ENCODE measurements around the gene ENTR1. TPM values are rescaled to one million over a fixed set of nuclear protein-coding genes. Genes with fewer than 3 reads are reported as not detected.
A peak's percentile ranks its signal among the peaks of the same experiment; 100 is the strongest.

Gene ENTR1
- polyA plus RNA-seq, 3 donors = 3.3 to 60.0 (median 9.6) TPM

DNA sequence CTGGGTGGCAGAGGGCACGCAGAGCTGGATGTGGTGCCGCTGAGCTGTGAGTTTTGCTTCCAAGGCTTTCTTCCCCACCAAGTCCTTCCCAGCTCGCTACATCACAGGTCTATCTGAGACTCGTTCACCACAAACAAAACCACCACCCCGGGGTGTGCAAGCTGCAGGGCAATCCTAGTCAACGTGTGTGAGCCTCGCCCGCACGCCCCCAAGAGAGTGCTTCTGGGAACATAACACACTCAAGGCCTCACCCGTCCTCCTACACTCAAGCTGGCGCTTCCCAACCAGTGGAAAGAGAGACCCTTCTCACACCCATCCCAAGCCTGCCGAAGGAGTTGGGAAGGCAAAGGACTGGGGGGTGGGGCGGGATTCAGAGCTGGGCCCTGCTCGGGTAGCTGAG lies 21.0 kb downstream of the ENTR1 start:
- Histone ChIP-seq H3K27me3 (ENCODE audit: control insufficient read depth in 2 of 2, insufficient read depth in 2 of 2, low read length in 2 of 2) (no peaks in the 10 kb centered on the region), H3K4me2 (replicated peaks; ENCODE audit: extremely low read depth, low read length, poor library complexity, severe bottlenecking) (no peak overlapping the region), H3K4me3 (replicated peaks in 1 of 3; ENCODE audit: low read depth in 2 of 3, low read length in 3 of 3) (no peak overlapping the region), H2AFZ (ENCODE audit: insufficient read depth, low read depth, low read length, poor library complexity, severe bottlenecking) (no peak overlapping the region), H3K9me3 (replicated peaks in 1 of 2; ENCODE audit: control insufficient read depth in 1 of 2, insufficient read depth in 1 of 2, low read length in 2 of 2) (no peaks in the 10 kb centered on the region), H3K4me1 (ENCODE audit: control insufficient read depth in 1 of 2, insufficient read depth in 2 of 2, low read length in 2 of 2) (no peaks in the 10 kb centered on the region), H3K79me2 (ENCODE audit: insufficient read depth, low read length) (no peaks in the 10 kb centered on the region), H3K36me3 (replicated peaks in 1 of 2; ENCODE audit: control insufficient read depth in 1 of 2, insufficient read depth in 2 of 2, low read length in 2 of 2) (peaks cover 56 to 91% of the 10 kb centered on the region in 2 donors), H4K20me1 (ENCODE audit: insufficient read depth, low read length) (no peaks in the 10 kb centered on the region), H3K27ac (ENCODE audit: low read depth in 1 of 2, low read length in 2 of 2) (no peak overlapping the region), H3K9ac (ENCODE audit: insufficient read depth, low read length, poor library complexity, severe bottlenecking) (no peak overlapping the region)
- Mint-ChIP-seq H3K4me3 (no peak overlapping the region), H3K36me3 (peaks cover 63 to 83% of the 10 kb centered on the region in 2 donors), H3K4me1 (peaks cover 6% of the 10 kb centered on the region), H3K27me3 (ENCODE audit: low read depth in 3 of 3) (peaks cover 0 to 2% (median 0%) of the 10 kb centered on the region in 3 donors), H3K27ac (no peak overlapping the region), H3K9me3 (no peaks in the 10 kb centered on the region)
- intact Hi-C loops (cut with micrococcal nuclease) = no loop called here
- DNase-seq = no peak
- TF ChIP-seq, protein P1, sequence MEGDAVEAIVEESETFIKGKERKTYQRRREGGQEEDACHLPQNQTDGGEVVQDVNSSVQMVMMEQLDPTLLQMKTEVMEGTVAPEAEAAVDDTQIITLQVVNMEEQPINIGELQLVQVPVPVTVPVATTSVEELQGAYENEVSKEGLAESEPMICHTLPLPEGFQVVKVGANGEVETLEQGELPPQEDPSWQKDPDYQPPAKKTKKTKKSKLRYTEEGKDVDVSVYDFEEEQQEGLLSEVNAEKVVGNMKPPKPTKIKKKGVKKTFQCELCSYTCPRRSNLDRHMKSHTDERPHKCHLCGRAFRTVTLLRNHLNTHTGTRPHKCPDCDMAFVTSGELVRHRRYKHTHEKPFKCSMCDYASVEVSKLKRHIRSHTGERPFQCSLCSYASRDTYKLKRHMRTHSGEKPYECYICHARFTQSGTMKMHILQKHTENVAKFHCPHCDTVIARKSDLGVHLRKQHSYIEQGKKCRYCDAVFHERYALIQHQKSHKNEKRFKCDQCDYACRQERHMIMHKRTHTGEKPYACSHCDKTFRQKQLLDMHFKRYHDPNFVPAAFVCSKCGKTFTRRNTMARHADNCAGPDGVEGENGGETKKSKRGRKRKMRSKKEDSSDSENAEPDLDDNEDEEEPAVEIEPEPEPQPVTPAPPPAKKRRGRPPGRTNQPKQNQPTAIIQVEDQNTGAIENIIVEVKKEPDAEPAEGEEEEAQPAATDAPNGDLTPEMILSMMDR (IDR thresholded peaks at IDR 0.05) = no peak
- 83% methylated on average over 7 of the region's 14 CpGs for WGBS (ENCODE audit: insufficient coverage)

DNA sequence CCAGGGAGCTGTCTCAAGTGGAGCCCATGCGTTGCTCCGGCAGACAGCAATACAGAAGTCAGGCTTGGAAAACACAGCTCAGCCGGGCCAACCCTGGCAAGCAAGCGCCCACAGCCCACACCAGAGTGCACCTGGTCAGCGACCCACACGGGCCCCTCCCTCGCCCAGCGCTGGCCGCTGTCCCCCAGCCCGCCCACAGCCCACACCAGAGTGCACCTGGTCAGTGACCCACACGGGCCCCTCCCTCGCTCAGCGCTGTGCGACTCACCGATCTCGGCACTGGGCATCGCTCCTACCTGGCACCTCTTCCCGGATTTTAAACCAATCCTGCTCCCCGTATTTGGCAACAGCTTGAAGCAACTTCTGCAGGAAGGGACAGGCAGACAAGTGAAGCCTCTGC lies 23.2 kb downstream of the ENTR1 start:
- peaks cover 0 to 2% (median 0%) of the 10 kb centered on the region in 3 donors for H3K27me3 Mint-ChIP-seq (ENCODE audit: low read depth in 3 of 3)
- Histone ChIP-seq H2AFZ (ENCODE audit: insufficient read depth, low read depth, low read length, poor library complexity, severe bottlenecking) (no peak overlapping the region), H3K9me3 (replicated peaks in 1 of 2; ENCODE audit: control insufficient read depth in 1 of 2, insufficient read depth in 1 of 2, low read length in 2 of 2) (no peaks in the 10 kb centered on the region), H3K79me2 (ENCODE audit: insufficient read depth, low read length) (no peaks in the 10 kb centered on the region), H3K27ac (ENCODE audit: low read depth in 1 of 2, low read length in 2 of 2) (no peak overlapping the region), H3K36me3 (replicated peaks in 1 of 2; ENCODE audit: control insufficient read depth in 1 of 2, insufficient read depth in 2 of 2, low read length in 2 of 2) (peaks cover 57 to 92% of the 10 kb centered on the region in 2 donors), H4K20me1 (ENCODE audit: insufficient read depth, low read length) (no peaks in the 10 kb centered on the region), H3K4me3 (replicated peaks in 1 of 3; ENCODE audit: low read depth in 2 of 3, low read length in 3 of 3) (no peak overlapping the region), H3K4me1 (ENCODE audit: control insufficient read depth in 1 of 2, insufficient read depth in 2 of 2, low read length in 2 of 2) (no peaks in the 10 kb centered on the region), H3K9ac (ENCODE audit: insufficient read depth, low read length, poor library complexity, severe bottlenecking) (no peak overlapping the region), H3K4me2 (replicated peaks; ENCODE audit: extremely low read depth, low read length, poor library complexity, severe bottlenecking) (no peak overlapping the region), H3K27me3 (ENCODE audit: control insufficient read depth in 2 of 2, insufficient read depth in 2 of 2, low read length in 2 of 2) (no peaks in the 10 kb centered on the region)
- DNase-seq = no peak
- 97% methylated on average over 19 of the region's 19 CpGs for whole genome bisulfite sequencing (ENCODE audit: insufficient coverage)
- H3K4me3 Mint-ChIP-seq = no peak overlapping the region
- TF ChIP-seq, protein P1 (IDR thresholded peaks at IDR 0.05) = no peak
- H3K36me3 Mint-ChIP-seq = peaks cover 71 to 82% of the 10 kb centered on the region in 2 donors
- peak overlapping the region in 1 of 7 donors; percentile 13 for H3K27ac Mint-ChIP-seq
- no peaks in the 10 kb centered on the region for H3K9me3 Mint-ChIP-seq
- intact Hi-C loops (cut with micrococcal nuclease) = no loop called here
- peaks cover 6% of the 10 kb centered on the region for H3K4me1 Mint-ChIP-seq

Data from CD14-positive monocyte (primary cell).